Trophoblast cell (in vitro differentiated cells and primary cell): ENCODE measurements around the gene EGFR.

Source experiments
- DNase-seq, 2 donors: peaks; one replicate each; pipeline ENCODE4 v3.0.0-alpha.2; 2016
- H2AFZ ChIP-seq: 2 replicates; pipeline ENCODE4 v1.6.1; 2013; ENCODE audit warnings: low read length, moderate library complexity, mild to moderate bottlenecking; ENCODE audit not compliant: insufficient read depth, poor library complexity
- H2AK5ac ChIP-seq: 2 replicates; pipeline ENCODE4 v1.6.1; 2013; ENCODE audit warnings: mild to moderate bottlenecking, low read length
- H2BK120ac ChIP-seq: 2 replicates; pipeline ENCODE4 v1.6.1; 2013; ENCODE audit warnings: low read length, mild to moderate bottlenecking, moderate library complexity; ENCODE audit not compliant: insufficient read depth, poor library complexity
- H2BK12ac ChIP-seq: 2 replicates; pipeline ENCODE4 v1.6.1; 2013; ENCODE audit warnings: mild to moderate bottlenecking, low read length, moderate library complexity
- H2BK5ac ChIP-seq: 2 replicates; pipeline ENCODE4 v1.6.1; 2013; ENCODE audit warnings: low read length, low read depth, moderate library complexity, mild to moderate bottlenecking; ENCODE audit not compliant: poor library complexity
- H3K14ac ChIP-seq: 2 replicates; pipeline ENCODE4 v1.6.1; 2013; ENCODE audit warnings: mild to moderate bottlenecking, low read length
- H3K18ac ChIP-seq: 2 replicates; pipeline ENCODE4 v1.6.1; 2013; ENCODE audit warnings: mild to moderate bottlenecking, low read length
- H3K23ac ChIP-seq: 2 replicates; pipeline ENCODE4 v1.6.1; 2013; ENCODE audit warnings: low read length
- H3K27ac ChIP-seq: 2 replicates; pipeline ENCODE4 v1.5.1; 2013; ENCODE audit warnings: low read depth, mild to moderate bottlenecking, inconsistent platforms, low read length, moderate library complexity
- H3K27me3 ChIP-seq: 2 replicates; pipeline ENCODE4 v1.6.1; 2013; ENCODE audit warnings: inconsistent platforms, mild to moderate bottlenecking, low read length, moderate library complexity; ENCODE audit not compliant: insufficient read depth
- H3K36me3 ChIP-seq, 2 experiments: 1 replicate in 1 of 2; 2 replicates in 1 of 2; pipeline ENCODE4 v1.6.1; 2013; ENCODE audit warnings: low read length in 2 of 2, mild to moderate bottlenecking in 2 of 2, moderate library complexity in 1 of 2; ENCODE audit not compliant: insufficient read depth in 2 of 2, control insufficient read depth in 1 of 2
- H3K4ac ChIP-seq: 2 replicates; pipeline ENCODE4 v1.6.1; 2013; ENCODE audit warnings: low read depth, mild to moderate bottlenecking, low read length, moderate library complexity
- H3K4me1 ChIP-seq, 2 experiments: 1 replicate in 1 of 2; 2 replicates in 1 of 2; pipeline ENCODE4 v1.6.1; 2013; ENCODE audit warnings: low read length in 2 of 2, mild to moderate bottlenecking in 2 of 2, moderate library complexity in 1 of 2; ENCODE audit not compliant: insufficient read depth in 2 of 2, control insufficient read depth in 1 of 2
- H3K4me2 ChIP-seq: 2 replicates; pipeline ENCODE4 v1.6.1; 2013; ENCODE audit warnings: inconsistent platforms, mild to moderate bottlenecking, low read length, moderate library complexity
- H3K4me3 ChIP-seq: 2 replicates; pipeline ENCODE4 v1.5.1; 2013; ENCODE audit warnings: mild to moderate bottlenecking, low read depth, low read length, inconsistent platforms
- H3K79me1 ChIP-seq: one replicate; pipeline ENCODE4 v1.6.1; 2013; ENCODE audit warnings: low read length
- H3K79me2 ChIP-seq: 2 replicates; pipeline ENCODE4 v1.6.1; 2013; ENCODE audit warnings: low read length, mild to moderate bottlenecking; ENCODE audit not compliant: control insufficient read depth, insufficient read depth, poor library complexity
- H3K9ac ChIP-seq: 2 replicates; pipeline ENCODE4 v1.6.1; 2013; ENCODE audit warnings: mild to moderate bottlenecking, low read length
- H3K9me3 ChIP-seq: 2 replicates; pipeline ENCODE4 v1.6.1; 2013; ENCODE audit warnings: low read depth, mild to moderate bottlenecking, control low read depth, inconsistent platforms, low read length; ENCODE audit not compliant: insufficient read depth
- H4K12ac ChIP-seq: 2 replicates; pipeline ENCODE4 v1.6.1; 2013; ENCODE audit warnings: low read depth, mild to moderate bottlenecking, low read length, moderate library complexity
- H4K8ac ChIP-seq: 2 replicates; pipeline ENCODE4 v1.6.1; 2013; ENCODE audit warnings: low read depth, mild to moderate bottlenecking, low read length, moderate library complexity
- H4K91ac ChIP-seq: one replicate; pipeline ENCODE4 v1.6.1; 2013; ENCODE audit warnings: low read depth, mild to moderate bottlenecking, low read length, moderate library complexity
- WGBS: extraction: QIAGEN DNeasy Blood & Tissue Kit; methylation state at CpG from one replicate; pipeline ENCODE4 v1.1.7; 2013; ENCODE audit warnings: missing lambda C conversion rate; ENCODE audit not compliant: insufficient read length, insufficient coverage; ENCODE audit errors: extremely low coverage; 5-methylcytosine and 5-hydroxymethylcytosine counted together

The EGFR gene

DNA sequence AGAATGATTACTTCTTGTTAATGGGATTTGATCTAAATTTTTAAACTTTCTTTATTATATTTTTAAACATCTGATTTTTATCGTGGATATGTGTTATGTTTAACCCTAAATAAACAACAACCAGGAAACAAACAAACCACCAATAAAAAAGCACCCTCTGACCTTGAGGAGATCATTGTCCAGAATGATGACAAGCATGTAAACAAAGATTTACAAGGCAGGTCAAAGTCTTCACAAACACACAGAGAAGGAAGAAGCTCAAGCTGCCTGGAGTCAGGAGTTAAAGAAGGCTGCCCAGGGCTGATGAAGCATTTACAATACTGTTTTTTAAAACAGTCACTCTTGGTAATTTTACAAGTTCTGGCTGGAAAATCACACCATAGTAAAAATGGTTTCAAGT lies 31.0 kb upstream of the EGFR start:
- H3K36me3 ChIP-seq: no peaks in the 10 kb centered on the region
- H2AFZ ChIP-seq: no peak overlapping the region
- H3K79me2 ChIP-seq: no peaks in the 10 kb centered on the region
- no peak overlapping the region for H3K27ac ChIP-seq
- no peak overlapping the region for H3K18ac ChIP-seq
- no peak overlapping the region for H4K8ac ChIP-seq
- H4K91ac ChIP-seq: no peak overlapping the region
- no peak for DNase-seq
- no peak overlapping the region for H2BK12ac ChIP-seq
- H3K14ac ChIP-seq: no peak overlapping the region
- no CpG with 5 or more reads among the region's 1 CpG for WGBS
- no peak overlapping the region for H3K4me2 ChIP-seq
- no peaks in the 10 kb centered on the region for H3K9me3 ChIP-seq
- no peak overlapping the region for H3K23ac ChIP-seq
- H3K4me1 ChIP-seq: no peaks in the 10 kb centered on the region
- no peak overlapping the region for H3K9ac ChIP-seq
- H4K12ac ChIP-seq: no peak overlapping the region
- no peaks in the 10 kb centered on the region for H3K27me3 ChIP-seq
- no peak overlapping the region for H2AK5ac ChIP-seq
- no peak overlapping the region for H3K4me3 ChIP-seq
- H3K4ac ChIP-seq: no peak overlapping the region
- no peak overlapping the region for H2BK120ac ChIP-seq
- H3K79me1 ChIP-seq: no peaks in the 10 kb centered on the region
- H2BK5ac ChIP-seq: no peak overlapping the region

DNA sequence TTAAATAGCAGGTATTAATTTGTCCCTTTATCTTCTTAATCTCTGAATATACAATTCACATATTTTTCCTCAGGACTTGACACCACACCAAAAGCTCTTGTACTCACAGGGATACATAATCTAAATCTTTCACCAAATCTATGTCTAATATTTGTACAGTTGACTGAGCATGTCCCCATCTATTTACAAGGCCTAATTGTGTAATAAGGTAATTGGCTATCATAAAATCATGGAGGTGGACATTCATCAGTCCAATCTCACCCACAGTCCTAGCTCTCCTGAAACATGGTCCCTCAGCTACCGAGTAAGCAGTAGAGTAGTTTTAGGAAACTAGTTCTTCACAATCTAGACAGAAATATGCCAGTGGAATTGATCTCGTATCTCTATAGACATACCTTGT lies 30.3 kb upstream of the EGFR start:
- Histone ChIP-seq H3K79me1 (no peaks in the 10 kb centered on the region), H2AK5ac (no peak overlapping the region), H2BK120ac (no peak overlapping the region), H4K91ac (no peak overlapping the region), H3K23ac (no peak overlapping the region), H3K4ac (no peak overlapping the region), H3K36me3 (no peaks in the 10 kb centered on the region), H3K14ac (no peak overlapping the region), H3K27ac (no peak overlapping the region), H3K4me2 (no peak overlapping the region), H3K18ac (no peak overlapping the region), H3K9ac (no peak overlapping the region), H3K9me3 (no peaks in the 10 kb centered on the region), H3K27me3 (no peaks in the 10 kb centered on the region), H2BK12ac (no peak overlapping the region), H2AFZ (no peak overlapping the region), H2BK5ac (no peak overlapping the region), H4K8ac (no peak overlapping the region), H3K79me2 (no peaks in the 10 kb centered on the region), H3K4me1 (no peaks in the 10 kb centered on the region), H3K4me3 (no peak overlapping the region), H4K12ac (no peak overlapping the region)
- DNase-seq: no peak
- WGBS: no CpG with 5 or more reads among the region's 2 CpGs

DNA sequence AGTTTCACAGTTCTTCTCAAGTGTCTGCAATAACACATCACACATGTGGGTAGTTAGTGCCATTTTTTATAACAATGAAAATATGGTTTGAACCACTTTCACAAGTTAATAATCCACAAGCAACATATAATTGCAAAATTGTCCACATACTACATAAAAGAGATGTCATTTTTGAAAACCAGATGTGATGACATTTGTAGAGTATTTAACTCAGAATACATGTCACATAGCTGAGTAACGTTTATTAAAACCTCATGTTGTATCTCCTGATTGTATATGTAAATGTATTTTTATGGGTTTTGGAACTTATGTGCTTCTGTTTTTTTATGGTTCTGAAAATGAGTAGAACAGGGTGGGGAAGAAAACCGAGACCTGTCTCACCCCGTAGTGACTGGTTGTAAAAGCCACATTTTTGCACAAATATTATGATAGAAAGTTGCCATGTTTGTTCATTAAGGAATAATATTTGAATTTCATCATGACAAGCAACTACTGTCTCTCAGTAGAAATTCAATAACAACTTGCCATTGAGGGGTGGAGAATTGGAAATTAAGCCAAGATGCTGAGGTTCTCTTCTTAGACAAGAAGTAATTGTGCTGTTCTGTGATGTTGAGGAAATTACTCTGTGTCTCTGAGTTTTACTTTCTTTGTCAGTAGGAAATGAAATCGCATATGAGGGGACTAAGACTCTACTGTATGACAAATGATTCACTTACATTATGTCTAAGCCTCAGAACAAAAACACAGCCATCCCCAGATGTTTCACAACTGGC lies 29.2 kb upstream of the EGFR start:
- Histone ChIP-seq H3K23ac (no peak overlapping the region), H4K91ac (no peak overlapping the region), H3K18ac (no peak overlapping the region)

DNA sequence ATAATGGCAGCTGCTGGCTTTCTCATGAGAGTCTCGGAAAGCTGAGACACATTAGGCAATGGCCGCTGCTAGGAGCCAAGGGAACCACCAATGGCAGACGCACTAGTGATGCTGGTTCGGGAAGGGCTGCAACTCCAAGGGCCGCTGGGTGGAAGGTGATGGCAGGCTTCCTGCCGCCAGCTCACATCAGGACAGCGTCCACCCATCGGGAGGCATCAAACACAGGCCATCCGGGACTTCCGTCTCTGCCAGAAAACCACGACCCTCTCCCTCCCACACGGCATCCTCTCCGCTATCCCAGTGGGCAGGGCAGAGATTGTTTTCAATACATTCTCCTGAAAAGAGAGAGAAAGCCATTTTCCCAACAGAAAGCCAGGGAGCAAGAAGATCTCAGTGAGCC lies 27.5 kb upstream of the EGFR start:
- WGBS: no CpG with 5 or more reads among the region's 13 CpGs
- Histone ChIP-seq H2BK5ac (no peak overlapping the region), H3K9me3 (no peaks in the 10 kb centered on the region), H3K9ac (no peak overlapping the region), H3K4me1 (no peaks in the 10 kb centered on the region), H2AFZ (no peak overlapping the region), H3K27me3 (no peaks in the 10 kb centered on the region), H3K27ac (no peak overlapping the region), H3K4ac (no peak overlapping the region), H4K91ac (no peak overlapping the region), H2BK120ac (no peak overlapping the region), H3K23ac (no peak overlapping the region), H3K18ac (no peak overlapping the region), H2BK12ac (no peak overlapping the region), H3K79me1 (no peaks in the 10 kb centered on the region), H3K4me2 (no peak overlapping the region), H3K4me3 (no peak overlapping the region), H3K36me3 (no peaks in the 10 kb centered on the region), H4K8ac (no peak overlapping the region), H2AK5ac (no peak overlapping the region), H3K14ac (no peak overlapping the region), H4K12ac (no peak overlapping the region), H3K79me2 (no peaks in the 10 kb centered on the region)
- no peak for DNase-seq

More for the DNA sequence above, 29.2 kb upstream of the EGFR start:
- H2BK5ac ChIP-seq: no peak overlapping the region
- no peaks in the 10 kb centered on the region for H3K36me3 ChIP-seq
- no CpG with 5 or more reads among the region's 4 CpGs for WGBS
- H2BK120ac ChIP-seq: no peak overlapping the region
- H2AK5ac ChIP-seq: no peak overlapping the region
- H3K9ac ChIP-seq: no peak overlapping the region
- no peaks in the 10 kb centered on the region for H3K79me1 ChIP-seq
- no peak overlapping the region for H3K4me2 ChIP-seq
- H3K9me3 ChIP-seq: no peaks in the 10 kb centered on the region
- no peaks in the 10 kb centered on the region for H3K4me1 ChIP-seq
- no peaks in the 10 kb centered on the region for H3K27me3 ChIP-seq
- H2AFZ ChIP-seq: no peak overlapping the region
- no peak overlapping the region for H2BK12ac ChIP-seq
- H3K4me3 ChIP-seq: no peak overlapping the region
- no peak overlapping the region for H4K8ac ChIP-seq
- no peaks in the 10 kb centered on the region for H3K79me2 ChIP-seq
- DNase-seq: no peak
- H3K14ac ChIP-seq: no peak overlapping the region
- H3K4ac ChIP-seq: no peak overlapping the region
- H4K12ac ChIP-seq: no peak overlapping the region
- no peak overlapping the region for H3K27ac ChIP-seq
